Kidney (tissue), 14 donors: ENCODE data around the gene MED23. TPM values are rescaled to one million over a fixed set of nuclear protein-coding genes. Genes with fewer than 3 reads are reported as not detected.

Source experiments
- DNase-seq, 5 donors: peaks; one replicate each; pipeline ENCODE4 v3.0.0-alpha.2; 2013 to 2020
- FAIRE-seq: peaks from 2 replicates; lab custom pipeline; 2012; peaks lifted over from hg19 to GRCh38; lab: Jason Lieb, UNC
- H3K27ac ChIP-seq, 2 donors: one replicate each; pipeline ENCODE4 v1.7.0; 2013; ENCODE audit warnings: low read depth in 2 of 2, low read length in 2 of 2, inconsistent platforms in 1 of 2
- H3K27me3 ChIP-seq: one replicate; pipeline ENCODE4 v1.7.1; 2013; ENCODE audit warnings: low read length, inconsistent platforms; ENCODE audit not compliant: control insufficient read depth, insufficient read depth
- H3K36me3 ChIP-seq, 3 donors: one replicate each; pipeline versions ENCODE4 v1.7.0 to v1.7.1; 2013; ENCODE audit warnings: low read length in 3 of 3, control low read depth in 1 of 3, inconsistent platforms in 1 of 3; ENCODE audit not compliant: insufficient read depth in 3 of 3, control insufficient read depth in 2 of 3
- H3K4me1 ChIP-seq, 3 donors: one replicate each; pipeline versions ENCODE4 v1.7.0 to v1.7.1; 2013; ENCODE audit warnings: low read length in 3 of 3, inconsistent platforms in 1 of 3, low read depth in 1 of 3; ENCODE audit not compliant: control insufficient read depth in 2 of 3, insufficient read depth in 2 of 3
- H3K4me3 ChIP-seq, 3 donors: one replicate each; pipeline versions ENCODE4 v1.7.0 to v1.8.1; 2013; ENCODE audit warnings: low read length in 3 of 3, control low read depth in 1 of 3, inconsistent platforms in 1 of 3
- H3K9ac ChIP-seq, 3 donors: one replicate each; pipeline versions ENCODE4 v1.7.0 to v1.7.1; 2013; ENCODE audit warnings: low read length in 3 of 3, control low read depth in 1 of 3, inconsistent platforms in 1 of 3
- H3K9me3 ChIP-seq, 3 donors: one replicate each; pipeline versions ENCODE4 v1.7.0 to v1.7.1; 2013; ENCODE audit warnings: low read length in 3 of 3, control low read depth in 1 of 3, inconsistent platforms in 1 of 3; ENCODE audit not compliant: control insufficient read depth in 2 of 3, insufficient read depth in 1 of 3
- intact Hi-C: fragments of 100-400 bp; cut with DNase I; formaldehyde crosslinking; loops from one replicate; pipeline ENCODE4 v1.11.1; 2022
- polyA plus RNA-seq: library from polyadenylated mRNA; stranded (reverse); fragments of 350-450 nt; fragmentation: Illumina TruSeq; extraction: RNeasy Lipid Tissue Mini Kit (QIAGEN cat#74804); gene quantifications from one replicate; pipeline ENCODE4 v1.2.3, GENCODE V29; 2014; ENCODE audit warnings: low read depth, low replicate concordance; ENCODE audit not compliant: insufficient read depth
- total RNA-seq: library from RNA; stranded (reverse); fragmentation: NEBNext Ultra II Directional; extraction: Animal tissue kit (Norgen Biotek cat#: 25700); gene quantifications from one replicate; pipeline ENCODE4 v1.2.1, GENCODE V29; 2021
- TF ChIP-seq, protein P1 (sequence below): IDR thresholded peaks from 3 replicates; pipeline ENCODE4 v1.5.1; 2012; ENCODE audit warnings: mild to moderate bottlenecking, moderate library complexity, borderline replicate concordance; ENCODE audit not compliant: insufficient read depth; ENCODE audit errors: extremely low read depth
- donor health status: control.
- donor health status: control.
- donor health status: control.
- donor health status: control.
- donor health status: control.
- donor health status: DM: yes; HTN: yes; CAD: no.
- donor health status: Normal renal cell carcinoma (clear cell type).

The MED23 gene
- total and polyA plus RNA-seq, 2 donors from 2014 or later, result 7.7 to 27.4 TPM

DNA sequence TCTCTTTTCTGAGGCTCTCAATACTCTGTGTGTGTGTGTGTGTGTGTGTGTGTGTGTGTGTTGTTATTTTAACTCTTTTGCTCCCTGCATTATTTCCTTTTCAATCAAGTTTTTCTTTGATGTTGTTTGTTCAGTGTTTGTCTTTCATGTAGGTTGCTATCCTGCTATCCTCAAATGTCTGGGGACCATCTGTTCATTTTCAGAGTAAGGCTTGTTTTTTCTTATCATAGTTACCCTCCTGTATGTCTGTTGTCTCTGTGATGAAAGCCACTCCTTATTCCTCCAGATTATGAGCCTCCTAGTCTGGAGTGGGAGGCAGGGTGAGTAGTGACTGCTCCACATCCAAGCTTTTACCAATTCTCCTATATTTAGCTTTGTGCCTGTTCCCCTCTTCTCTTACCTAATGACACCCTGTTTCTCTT is 18.2 kb upstream of the MED23 start:
- no peaks in the 10 kb centered on the region for H3K4me1 ChIP-seq
- FAIRE-seq, result no peak
- H3K27ac ChIP-seq, result no peak overlapping the region
- intact Hi-C loops, result no loop called here
- H3K9me3 ChIP-seq, result no peaks in the 10 kb centered on the region
- no peaks in the 10 kb centered on the region for H3K27me3 ChIP-seq
- no peak overlapping the region for H3K9ac ChIP-seq
- peak overlapping the region in 1 of 3 donors; percentile 45 for H3K4me3 ChIP-seq
- H3K36me3 ChIP-seq, result no peaks in the 10 kb centered on the region
- TF ChIP-seq, protein P1, sequence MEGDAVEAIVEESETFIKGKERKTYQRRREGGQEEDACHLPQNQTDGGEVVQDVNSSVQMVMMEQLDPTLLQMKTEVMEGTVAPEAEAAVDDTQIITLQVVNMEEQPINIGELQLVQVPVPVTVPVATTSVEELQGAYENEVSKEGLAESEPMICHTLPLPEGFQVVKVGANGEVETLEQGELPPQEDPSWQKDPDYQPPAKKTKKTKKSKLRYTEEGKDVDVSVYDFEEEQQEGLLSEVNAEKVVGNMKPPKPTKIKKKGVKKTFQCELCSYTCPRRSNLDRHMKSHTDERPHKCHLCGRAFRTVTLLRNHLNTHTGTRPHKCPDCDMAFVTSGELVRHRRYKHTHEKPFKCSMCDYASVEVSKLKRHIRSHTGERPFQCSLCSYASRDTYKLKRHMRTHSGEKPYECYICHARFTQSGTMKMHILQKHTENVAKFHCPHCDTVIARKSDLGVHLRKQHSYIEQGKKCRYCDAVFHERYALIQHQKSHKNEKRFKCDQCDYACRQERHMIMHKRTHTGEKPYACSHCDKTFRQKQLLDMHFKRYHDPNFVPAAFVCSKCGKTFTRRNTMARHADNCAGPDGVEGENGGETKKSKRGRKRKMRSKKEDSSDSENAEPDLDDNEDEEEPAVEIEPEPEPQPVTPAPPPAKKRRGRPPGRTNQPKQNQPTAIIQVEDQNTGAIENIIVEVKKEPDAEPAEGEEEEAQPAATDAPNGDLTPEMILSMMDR, result no peak
- no peak for DNase-seq

DNA sequence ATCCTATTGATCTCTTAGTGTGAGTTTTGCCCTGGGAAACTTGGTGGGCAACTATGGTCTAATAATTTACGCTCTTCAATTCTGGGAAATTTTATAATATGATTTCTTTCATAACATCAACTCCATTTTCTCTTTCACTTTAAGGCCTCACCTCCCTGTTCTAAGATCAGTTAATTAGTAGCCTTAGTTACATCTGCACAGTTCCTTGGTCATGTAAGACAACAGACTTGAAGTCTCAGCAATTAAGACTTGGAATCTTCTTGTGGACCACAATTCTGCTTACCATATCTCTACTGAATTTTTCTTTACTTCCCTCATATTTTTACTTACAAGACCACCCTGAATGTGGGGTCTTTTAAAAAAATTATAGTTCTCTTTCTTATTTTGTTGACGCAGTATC is 17.8 kb upstream of the MED23 start:
- Histone ChIP-seq H3K36me3 (no peaks in the 10 kb centered on the region), H3K27ac (no peak overlapping the region), H3K4me1 (no peaks in the 10 kb centered on the region), H3K27me3 (no peaks in the 10 kb centered on the region), H3K9me3 (no peaks in the 10 kb centered on the region), H3K9ac (no peak overlapping the region), H3K4me3 (peak overlapping the region in 1 of 3 donors; percentile 45)
- intact Hi-C loops, result no loop called here
- TF ChIP-seq, protein P1, result no peak
- no peak for FAIRE-seq
- no peak for DNase-seq

DNA sequence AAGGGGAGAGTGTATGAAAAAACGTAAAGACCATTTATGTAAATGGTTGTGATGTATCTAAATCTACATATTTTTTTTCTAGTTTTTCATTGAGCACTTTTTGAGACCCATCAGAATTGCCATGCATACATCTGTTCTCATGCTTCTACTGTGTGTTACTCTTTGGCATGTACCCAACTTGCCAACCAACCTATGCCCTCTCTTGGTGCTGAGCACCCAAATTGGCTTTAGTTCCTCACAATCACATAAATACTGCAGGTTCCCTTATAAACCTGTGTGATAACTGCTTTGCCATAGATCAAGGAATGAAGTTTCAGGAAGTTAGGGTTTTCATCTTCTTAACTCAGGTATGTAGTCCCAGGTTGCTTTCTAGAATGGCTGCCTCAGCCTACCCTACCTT is 16.9 kb upstream of the MED23 start:
- H3K27me3 ChIP-seq, result no peaks in the 10 kb centered on the region
- DNase-seq (no peak), FAIRE-seq (no peak)
- no peaks in the 10 kb centered on the region for H3K9me3 ChIP-seq
- TF ChIP-seq, protein P1, result no peak
- H3K4me3 ChIP-seq, result no peak overlapping the region
- H3K4me1 ChIP-seq, result no peaks in the 10 kb centered on the region
- intact Hi-C loops, result no loop called here
- no peak overlapping the region for H3K27ac ChIP-seq
- H3K9ac ChIP-seq, result no peak overlapping the region
- no peaks in the 10 kb centered on the region for H3K36me3 ChIP-seq

DNA sequence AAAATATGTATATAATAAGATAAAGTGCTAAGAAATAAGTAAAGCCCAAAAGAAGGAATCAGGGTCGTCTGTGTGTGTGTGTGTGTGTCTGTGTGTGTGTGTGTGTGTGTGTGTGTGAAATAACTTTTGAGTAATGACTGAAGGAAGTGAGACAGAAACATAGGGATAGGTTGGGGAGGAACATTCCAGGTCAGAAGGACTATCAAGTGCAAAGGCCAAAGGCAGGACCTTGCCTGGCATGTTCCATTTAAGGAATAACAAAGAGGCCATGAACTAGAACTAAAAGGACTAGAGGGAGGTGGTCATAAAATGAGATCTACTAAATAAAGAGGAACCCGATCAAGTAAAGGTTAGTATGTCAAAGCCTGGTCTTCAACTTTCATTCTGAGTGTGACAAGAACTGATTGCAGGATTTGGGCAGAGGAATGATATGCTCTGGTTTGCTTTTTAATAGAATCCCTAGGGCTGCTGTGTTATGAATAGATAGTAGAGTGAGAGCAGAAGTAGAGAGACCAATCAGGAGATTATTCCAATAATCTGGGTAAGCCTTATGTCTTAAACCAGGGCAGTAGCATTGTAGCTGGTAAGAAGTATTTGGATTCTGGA is 15.9 kb upstream of the MED23 start:
- FAIRE-seq (no peak), DNase-seq (no peak)
- H3K9ac ChIP-seq, result no peak overlapping the region

More for the DNA sequence above, 15.9 kb upstream of the MED23 start:
- intact Hi-C loops, result no loop called here
- Histone ChIP-seq H3K9me3 (no peaks in the 10 kb centered on the region), H3K4me1 (no peaks in the 10 kb centered on the region), H3K27me3 (no peaks in the 10 kb centered on the region), H3K27ac (no peak overlapping the region), H3K4me3 (no peak overlapping the region), H3K36me3 (no peaks in the 10 kb centered on the region)
- TF ChIP-seq, protein P1, result no peak
